GM18907 (cell line): Measurements from ENCODE around the gene CHTF18.

ENCODE experiments used
- ATAC-seq: cut with Tn5 transposase; IDR thresholded peaks from one replicate; pipeline ENCODE4 v1.9.1; 2021; ENCODE audit warnings: mild to moderate bottlenecking, moderate library complexity; ENCODE audit not compliant: unreplicated experiment

Gene CHTF18

GRCh38 chr16:843771-844170 lies 55.4 kb downstream of the CHTF18 start:
- no peak for ATAC-seq

GRCh38 chr16:844638-845350 lies 56.4 kb downstream of the CHTF18 start:
- ATAC-seq: no peak

- ATAC-seq: no peak
Observed at GRCh38 chr16:845351-845745, 56.9 kb downstream of the CHTF18 start.

- no peak for ATAC-seq
Observed at GRCh38 chr16:847151-847550, 58.7 kb downstream of the CHTF18 start.
